ENCODE measurements around the gene MYRFL. TPM values are rescaled to one million over a fixed set of nuclear protein-coding genes. Genes with fewer than 3 reads are reported as not detected.

MYRFL gene
- total RNA-seq, 1 experiment from 2014 or later = 0.57 TPM

DNA sequence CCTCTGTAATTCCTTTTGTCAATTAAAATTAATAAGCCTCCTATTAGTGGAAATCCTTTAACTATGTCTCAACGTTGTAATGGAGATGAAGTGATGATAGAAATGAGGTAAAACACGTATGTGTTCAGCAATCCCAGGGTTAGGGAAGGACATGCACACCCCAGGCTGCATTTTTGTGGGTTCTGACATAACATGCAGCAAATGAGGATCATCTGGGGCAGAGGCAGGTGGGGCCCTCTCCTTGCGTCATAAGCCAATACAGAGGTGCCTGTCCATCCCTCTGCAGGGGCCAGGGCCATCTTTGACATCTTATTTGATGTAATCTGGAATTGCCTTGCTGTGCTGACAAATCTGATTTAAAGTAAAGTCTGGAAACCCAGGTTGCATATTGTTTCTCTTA lies 73.2 kb downstream of the MYRFL start:
- Histone ChIP-seq H2BK5ac (ENCODE audit: insufficient read length, low read length) (no peak overlapping the region), H3K4me2 (ENCODE audit: insufficient read depth, insufficient read length, low read length) (no peak overlapping the region), H2BK120ac (ENCODE audit: low read depth, low read length, poor library complexity, severe bottlenecking) (no peak overlapping the region), H3K23ac (ENCODE audit: insufficient read length, low read depth, low read length) (no peak overlapping the region), H3K79me2 (ENCODE audit: insufficient read depth, low read length) (no peaks in the 10 kb centered on the region), H3K14ac (ENCODE audit: insufficient read depth, low read length) (no peak overlapping the region), H2BK15ac (ENCODE audit: low read depth, low read length) (no peak overlapping the region), H3K56ac (ENCODE audit: insufficient read length, low read depth, low read length) (no peak overlapping the region), H3K27me3 (ENCODE audit: insufficient read depth, low read length) (no peaks in the 10 kb centered on the region), H4K91ac (ENCODE audit: insufficient read length, low read depth, low read length) (no peak overlapping the region), H3T11ph (ENCODE audit: low read length) (no peak overlapping the region), H4K20me1 (ENCODE audit: control insufficient read depth, insufficient read depth, insufficient read length) (no peaks in the 10 kb centered on the region), H3K27ac (ENCODE audit: insufficient read length, low read depth, low read length) (no peak overlapping the region), H2BK20ac (ENCODE audit: low read depth, low read length, poor library complexity, severe bottlenecking) (no peak overlapping the region), H3K4ac (ENCODE audit: low read depth, low read length) (no peak overlapping the region), H2AFZ (ENCODE audit: low read length) (no peak overlapping the region), H3K23me2 (ENCODE audit: insufficient read length, low read depth, low read length, poor library complexity, severe bottlenecking) (no peaks in the 10 kb centered on the region), H4K5ac (ENCODE audit: insufficient read length, low read depth, low read length) (no peak overlapping the region), H3K79me1 (ENCODE audit: insufficient read depth, low read depth, low read length, poor library complexity, severe bottlenecking) (no peaks in the 10 kb centered on the region), H2BK12ac (ENCODE audit: insufficient read length, low read depth, low read length) (no peak overlapping the region), H3K18ac (ENCODE audit: insufficient read length, low read depth, low read length) (no peak overlapping the region), H3K9me3 (ENCODE audit: control insufficient read depth, low read depth, low read length) (no peaks in the 10 kb centered on the region), H3K9ac (ENCODE audit: extremely low read depth, insufficient read length, low read length) (no peak overlapping the region), H2AK5ac (ENCODE audit: insufficient read length, low read length) (no peak overlapping the region), H3K4me1 (ENCODE audit: insufficient read depth, low read length) (peaks cover 23% of the 10 kb centered on the region), H4K8ac (replicated peaks; ENCODE audit: insufficient read length, low read depth, low read length) (no peak overlapping the region)
- no peak for DNase-seq
- Mint-ChIP-seq H3K4me3 (peak overlapping the region in 1 of 2 experiments; percentile 23; a peak in 1 of 5 replicates), H3K4me1 (peaks cover 52 to 65% of the 10 kb centered on the region in 2 experiments), H3K27me3 (ENCODE audit: low read depth) (no peaks in the 10 kb centered on the region; the same call in 1 of the 2 replicates), H3K36me3 (ENCODE audit: insufficient read depth in 1 of 3, low read depth in 3 of 3) (peaks cover 0 to 2% (median 0%) of the 10 kb centered on the region in 3 experiments; a peak in 1 of 7 replicates), H3K27ac (peak overlapping the region in 2 of 3 experiments; percentile 20 to 75; a peak in 2 of 7 replicates), H3K9me3 (no peaks in the 10 kb centered on the region)
- WGBS (ENCODE audit: extremely low coverage, insufficient read length, low lambda C conversion rate) = no CpG with 5 or more reads among the region's 3 CpGs
- TF ChIP-seq, protein P1, sequence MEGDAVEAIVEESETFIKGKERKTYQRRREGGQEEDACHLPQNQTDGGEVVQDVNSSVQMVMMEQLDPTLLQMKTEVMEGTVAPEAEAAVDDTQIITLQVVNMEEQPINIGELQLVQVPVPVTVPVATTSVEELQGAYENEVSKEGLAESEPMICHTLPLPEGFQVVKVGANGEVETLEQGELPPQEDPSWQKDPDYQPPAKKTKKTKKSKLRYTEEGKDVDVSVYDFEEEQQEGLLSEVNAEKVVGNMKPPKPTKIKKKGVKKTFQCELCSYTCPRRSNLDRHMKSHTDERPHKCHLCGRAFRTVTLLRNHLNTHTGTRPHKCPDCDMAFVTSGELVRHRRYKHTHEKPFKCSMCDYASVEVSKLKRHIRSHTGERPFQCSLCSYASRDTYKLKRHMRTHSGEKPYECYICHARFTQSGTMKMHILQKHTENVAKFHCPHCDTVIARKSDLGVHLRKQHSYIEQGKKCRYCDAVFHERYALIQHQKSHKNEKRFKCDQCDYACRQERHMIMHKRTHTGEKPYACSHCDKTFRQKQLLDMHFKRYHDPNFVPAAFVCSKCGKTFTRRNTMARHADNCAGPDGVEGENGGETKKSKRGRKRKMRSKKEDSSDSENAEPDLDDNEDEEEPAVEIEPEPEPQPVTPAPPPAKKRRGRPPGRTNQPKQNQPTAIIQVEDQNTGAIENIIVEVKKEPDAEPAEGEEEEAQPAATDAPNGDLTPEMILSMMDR (conservative IDR thresholded peaks at IDR 0.05) = no peak
